Activated naive CD4-positive, alpha-beta T cell treated with anti-CD3 and anti-CD28 coated beads, Interleukin-2, amount 10 ng/mL, durations not matched to agents 7 days and 5 days (primary cell): Measurements from ENCODE around the gene ACOXL.

Experiments
- CTCF ChIA-PET: fragments of 350-600 bp; sonication (Branson Sonifier 250); formaldehyde crosslinking; loops from one replicate; lab custom pipeline; 2021; ENCODE audit warnings: antibody characterized with exemption; lab: Charles Lee
- DNase-seq: peaks from one replicate; pipeline ENCODE4 v3.0.0-alpha.2; 2020
- H3K27ac Mint-ChIP-seq: one replicate; pipeline ENCODE4 v1.8.0; 2021; ENCODE audit warnings: mild to moderate bottlenecking, moderate library complexity, mixed read lengths
- H3K27me3 Mint-ChIP-seq: one replicate; pipeline ENCODE4 v1.8.0; 2021; ENCODE audit warnings: mild to moderate bottlenecking, mixed read lengths
- H3K36me3 Mint-ChIP-seq: one replicate; pipeline ENCODE4 v1.8.0; 2021; ENCODE audit warnings: mixed read lengths
- H3K4me1 Mint-ChIP-seq: one replicate; pipeline ENCODE4 v1.8.0; 2021; ENCODE audit warnings: mixed read lengths
- H3K4me3 Mint-ChIP-seq: one replicate; pipeline ENCODE4 v1.8.0; 2021; ENCODE audit warnings: mild to moderate bottlenecking, moderate library complexity, mixed read lengths
- H3K9me3 Mint-ChIP-seq: one replicate; pipeline ENCODE4 v1.8.0; 2021; ENCODE audit warnings: mixed read lengths

Gene ACOXL

DNA sequence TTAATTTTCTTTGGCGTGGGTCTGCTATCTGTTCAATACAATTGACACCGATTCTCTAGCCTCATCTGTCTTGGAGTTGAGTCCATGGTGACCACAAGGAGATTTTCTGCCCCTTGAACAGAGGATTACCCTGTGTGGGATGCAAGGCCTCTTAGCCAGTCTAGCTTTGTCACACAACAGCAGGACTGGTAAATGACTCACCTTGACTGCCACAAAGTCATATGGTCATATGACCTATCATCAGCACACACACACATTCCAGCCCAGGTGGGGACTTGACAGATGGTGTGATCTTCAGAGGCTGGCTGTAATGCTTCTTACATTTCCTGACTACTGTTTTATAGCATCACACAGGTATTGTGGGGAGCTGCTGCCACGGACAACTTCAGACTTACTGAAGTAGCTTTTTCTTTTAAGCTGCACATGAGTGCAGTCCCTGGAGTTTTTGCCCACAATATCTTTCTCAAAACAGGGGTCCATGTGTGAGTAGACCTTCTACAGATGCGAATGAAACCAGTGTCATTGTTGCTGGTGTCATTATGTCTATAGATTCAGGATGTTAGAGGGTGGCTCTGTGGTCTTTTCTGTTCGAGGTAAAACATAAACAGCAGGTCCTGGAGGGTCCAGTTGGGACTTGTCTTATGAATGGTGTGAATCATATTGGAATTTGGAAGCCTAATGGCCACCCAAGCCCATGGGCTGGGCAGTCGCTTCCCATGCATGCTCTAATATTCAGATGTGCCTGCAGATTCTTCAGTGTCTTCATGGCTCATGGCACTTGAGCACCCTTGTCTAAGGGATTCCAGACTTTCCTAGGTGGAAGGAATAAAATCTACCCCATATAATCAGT, 18.6 kb upstream of the ACOXL start:
- Mint-ChIP-seq H3K27ac (no peak overlapping the region), H3K4me3 (no peak overlapping the region), H3K27me3 (peaks cover 70% of the 10 kb centered on the region), H3K4me1 (no peaks in the 10 kb centered on the region), H3K9me3 (no peaks in the 10 kb centered on the region), H3K36me3 (no peaks in the 10 kb centered on the region)
- DNase-seq, result no peak
- CTCF ChIA-PET, result no interaction called here

DNA sequence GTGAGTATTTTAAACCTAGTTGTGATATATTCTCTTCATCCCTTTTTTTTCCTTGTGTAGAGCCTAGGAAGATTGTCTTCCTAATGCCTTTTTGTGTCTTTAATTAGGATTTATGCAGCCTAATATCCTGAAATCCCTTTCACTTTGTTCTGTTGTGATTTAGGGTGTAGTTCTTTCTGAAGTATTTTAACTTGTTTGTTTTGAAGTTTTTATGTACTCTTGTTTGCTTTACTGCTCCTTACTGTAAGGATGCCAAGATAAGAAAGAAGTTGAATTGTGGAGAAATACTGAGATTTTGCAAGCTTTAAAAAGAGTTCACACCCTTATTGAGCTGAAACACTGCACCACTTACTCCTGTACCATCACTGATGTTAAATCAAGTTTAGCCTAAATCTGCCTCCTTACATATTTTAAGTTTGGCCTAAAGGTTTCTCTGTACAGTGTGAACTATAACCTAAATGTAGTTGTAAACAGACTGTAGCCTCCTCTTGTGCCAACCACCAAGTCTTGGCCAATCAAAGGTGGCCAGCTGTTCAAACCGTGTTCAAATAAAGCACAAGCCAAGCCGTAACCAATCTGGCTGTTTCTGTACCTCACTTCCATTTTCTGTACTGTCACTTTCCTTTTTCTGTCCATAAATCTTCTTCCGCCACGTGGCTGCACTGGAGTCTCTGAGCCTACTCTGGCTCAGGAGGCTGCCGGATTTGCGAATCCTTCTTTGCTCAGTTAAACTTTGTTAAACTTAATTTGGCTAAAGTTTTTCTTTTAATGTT, 17.7 kb upstream of the ACOXL start:
- H3K4me1 Mint-ChIP-seq, result no peaks in the 10 kb centered on the region
- no peaks in the 10 kb centered on the region for H3K9me3 Mint-ChIP-seq
- CTCF ChIA-PET, result no interaction called here
- H3K36me3 Mint-ChIP-seq, result no peaks in the 10 kb centered on the region
- no peak overlapping the region for H3K4me3 Mint-ChIP-seq
- peaks cover 70% of the 10 kb centered on the region for H3K27me3 Mint-ChIP-seq
- no peak overlapping the region for H3K27ac Mint-ChIP-seq
- no peak for DNase-seq

DNA sequence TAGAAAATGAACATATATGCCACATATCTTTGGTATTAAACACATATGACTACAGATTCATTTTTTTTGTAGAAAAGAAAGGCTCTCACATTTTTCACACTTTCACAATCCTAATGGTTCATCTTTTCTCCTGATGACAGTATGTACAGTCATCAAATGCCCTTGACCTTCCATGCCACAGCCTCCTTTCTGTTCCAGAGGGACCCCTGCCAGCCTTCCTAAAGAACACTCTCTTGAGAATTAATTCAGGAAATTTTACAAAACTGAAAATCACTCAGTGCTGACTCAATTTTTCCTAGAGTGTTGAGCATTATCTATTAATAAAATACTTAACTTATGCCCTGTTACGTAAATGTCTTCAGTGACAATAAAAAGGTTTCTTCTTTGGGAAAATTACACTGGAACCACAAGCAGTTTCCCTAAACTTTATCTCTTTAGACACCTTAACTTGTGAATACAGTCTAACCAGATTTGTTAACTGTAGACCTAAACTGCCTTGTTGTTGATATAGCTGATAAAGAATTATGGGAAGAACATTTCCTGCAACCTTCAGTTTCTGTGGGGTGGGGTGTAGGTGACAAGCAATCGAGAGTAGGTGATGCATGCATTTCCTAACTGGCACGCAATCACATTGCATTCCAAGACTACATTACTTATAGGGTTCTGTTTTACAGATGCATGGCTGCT, 15.3 kb upstream of the ACOXL start:
- peaks cover 67% of the 10 kb centered on the region for H3K27me3 Mint-ChIP-seq
- DNase-seq, result no peak
- H3K9me3 Mint-ChIP-seq, result no peaks in the 10 kb centered on the region
- no peak overlapping the region for H3K4me3 Mint-ChIP-seq
- no peaks in the 10 kb centered on the region for H3K4me1 Mint-ChIP-seq
- no peaks in the 10 kb centered on the region for H3K36me3 Mint-ChIP-seq
- H3K27ac Mint-ChIP-seq, result no peak overlapping the region
- CTCF ChIA-PET, result no interaction called here

DNA sequence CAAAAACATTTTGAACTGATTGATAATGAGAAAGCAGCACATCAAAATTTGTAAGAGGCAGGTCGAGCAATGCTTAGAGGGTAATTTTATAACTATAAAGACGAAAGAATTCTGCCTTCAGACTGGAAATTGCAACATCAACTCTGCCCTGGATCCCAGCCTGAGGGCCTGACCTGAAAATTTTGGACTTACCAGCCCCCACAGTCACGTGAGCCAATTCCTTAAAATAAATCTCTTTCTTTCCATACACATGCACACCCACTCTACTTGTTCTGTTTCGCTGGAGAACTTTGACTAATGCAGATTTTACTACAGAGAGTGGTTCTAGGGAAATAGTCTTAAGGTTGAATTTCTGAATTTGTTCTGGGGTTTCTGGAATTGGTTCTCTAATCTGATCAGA, 14.6 kb upstream of the ACOXL start:
- no peak for DNase-seq
- no peak overlapping the region for H3K4me3 Mint-ChIP-seq

DNA sequence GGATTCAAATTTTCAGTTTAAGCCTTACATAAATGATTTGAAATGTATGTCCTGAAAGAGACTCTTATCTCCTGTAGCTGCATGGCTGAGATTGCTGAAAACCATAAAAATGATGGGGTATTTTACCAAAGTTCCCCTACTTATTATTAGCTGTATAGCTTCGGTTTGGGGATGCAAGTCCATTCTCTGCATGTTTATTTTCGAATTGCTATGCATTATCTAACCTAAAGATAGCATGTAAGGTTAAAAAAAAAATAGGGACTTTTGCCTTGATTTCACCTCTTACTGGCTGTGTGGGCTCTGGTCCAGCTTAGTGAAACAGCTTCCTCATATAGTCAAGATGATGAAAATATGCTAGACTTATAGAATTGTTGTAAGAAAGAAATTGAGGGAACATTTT, 14.0 kb upstream of the ACOXL start:
- CTCF ChIA-PET, result interaction anchor here (0.7 kb wide), 1 partner anchor 34 kb away, joined by 3 read pairs; no protein-coding TSS in a partner anchor
- Mint-ChIP-seq H3K4me3 (no peak overlapping the region), H3K4me1 (no peaks in the 10 kb centered on the region), H3K27ac (no peak overlapping the region), H3K36me3 (no peaks in the 10 kb centered on the region), H3K9me3 (no peaks in the 10 kb centered on the region), H3K27me3 (peaks cover 64% of the 10 kb centered on the region)
- DNase-seq, result no peak

More for the DNA sequence above, 14.6 kb upstream of the ACOXL start:
- no peaks in the 10 kb centered on the region for H3K36me3 Mint-ChIP-seq
- peaks cover 67% of the 10 kb centered on the region for H3K27me3 Mint-ChIP-seq
- H3K27ac Mint-ChIP-seq, result no peak overlapping the region
- CTCF ChIA-PET, result no interaction called here
- no peaks in the 10 kb centered on the region for H3K9me3 Mint-ChIP-seq
- no peaks in the 10 kb centered on the region for H3K4me1 Mint-ChIP-seq

DNA sequence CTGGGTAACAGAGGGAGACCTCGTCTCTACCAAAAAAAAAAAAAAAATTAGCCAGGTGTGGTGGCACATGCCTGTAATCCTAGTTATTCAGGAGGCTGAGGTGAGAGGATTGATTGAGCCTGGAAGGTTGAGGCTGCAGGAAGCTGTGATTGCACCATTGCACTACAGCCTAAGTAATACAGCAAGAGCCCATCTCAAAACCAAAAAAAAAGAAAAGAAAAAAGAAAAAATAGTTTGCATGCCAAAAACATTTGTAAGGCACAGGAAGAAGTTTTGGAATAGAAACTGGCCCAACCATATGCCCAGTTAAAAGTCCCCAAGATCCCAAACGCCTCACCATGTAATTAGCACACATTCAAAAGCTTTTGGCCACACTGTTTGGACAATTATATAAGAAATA, 13.4 kb upstream of the ACOXL start:
- Mint-ChIP-seq H3K27ac (no peak overlapping the region), H3K4me1 (no peaks in the 10 kb centered on the region), H3K4me3 (no peak overlapping the region), H3K27me3 (peaks cover 61% of the 10 kb centered on the region), H3K36me3 (no peaks in the 10 kb centered on the region), H3K9me3 (no peaks in the 10 kb centered on the region)
- CTCF ChIA-PET, result no interaction called here
- no peak for DNase-seq

DNA sequence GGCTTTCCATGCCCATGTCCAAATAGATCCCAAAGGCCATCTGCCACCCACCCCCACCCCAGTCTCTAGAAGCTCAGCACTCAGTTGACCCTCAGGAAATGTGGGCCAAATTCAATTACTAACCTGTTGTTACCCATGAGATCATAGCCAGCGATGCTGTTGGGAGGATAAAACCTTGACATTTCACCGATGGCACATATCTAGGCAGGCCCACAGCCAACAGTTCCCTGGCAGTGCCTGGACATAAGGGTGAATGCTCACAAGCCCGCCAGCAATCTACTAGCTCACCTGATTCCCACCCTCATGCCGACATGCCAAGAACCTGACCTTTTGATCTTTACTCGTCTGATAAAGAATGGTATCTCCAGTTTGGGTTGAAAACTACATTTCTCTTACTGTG, 11.8 kb upstream of the ACOXL start:
- no peaks in the 10 kb centered on the region for H3K4me1 Mint-ChIP-seq
- H3K9me3 Mint-ChIP-seq, result no peaks in the 10 kb centered on the region
- H3K36me3 Mint-ChIP-seq, result no peaks in the 10 kb centered on the region
- H3K27me3 Mint-ChIP-seq, result peaks cover 67% of the 10 kb centered on the region
- DNase-seq, result no peak
- no peak overlapping the region for H3K27ac Mint-ChIP-seq
- no peak overlapping the region for H3K4me3 Mint-ChIP-seq
- CTCF ChIA-PET, result no interaction called here

DNA sequence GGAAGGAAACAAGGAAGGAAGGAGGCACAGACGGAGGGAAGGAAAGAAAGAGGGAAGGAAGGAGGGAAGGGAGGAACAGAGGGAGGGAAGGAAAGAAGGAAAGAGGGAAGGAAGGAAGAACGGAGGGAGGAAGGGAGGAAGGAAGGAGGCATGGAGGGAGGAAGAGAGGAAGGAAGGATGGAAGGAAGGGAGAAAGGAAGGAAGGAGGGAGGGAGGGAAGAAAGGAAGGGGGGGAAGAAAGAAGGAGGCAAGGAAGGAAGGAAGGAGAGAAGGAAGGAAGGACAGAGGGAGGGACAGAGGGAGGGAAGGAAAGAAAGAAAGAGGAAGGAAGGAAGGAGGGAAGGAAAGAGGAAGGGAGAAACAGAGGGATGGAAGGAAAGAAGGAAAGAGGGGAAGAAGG, 7.6 kb upstream of the ACOXL start:
- H3K4me1 Mint-ChIP-seq, result no peaks in the 10 kb centered on the region
- no peak overlapping the region for H3K4me3 Mint-ChIP-seq
- H3K27me3 Mint-ChIP-seq, result peaks cover 65% of the 10 kb centered on the region
- no peaks in the 10 kb centered on the region for H3K9me3 Mint-ChIP-seq
- no peaks in the 10 kb centered on the region for H3K36me3 Mint-ChIP-seq
- no peak for DNase-seq
- CTCF ChIA-PET, result no interaction called here
- no peak overlapping the region for H3K27ac Mint-ChIP-seq

DNA sequence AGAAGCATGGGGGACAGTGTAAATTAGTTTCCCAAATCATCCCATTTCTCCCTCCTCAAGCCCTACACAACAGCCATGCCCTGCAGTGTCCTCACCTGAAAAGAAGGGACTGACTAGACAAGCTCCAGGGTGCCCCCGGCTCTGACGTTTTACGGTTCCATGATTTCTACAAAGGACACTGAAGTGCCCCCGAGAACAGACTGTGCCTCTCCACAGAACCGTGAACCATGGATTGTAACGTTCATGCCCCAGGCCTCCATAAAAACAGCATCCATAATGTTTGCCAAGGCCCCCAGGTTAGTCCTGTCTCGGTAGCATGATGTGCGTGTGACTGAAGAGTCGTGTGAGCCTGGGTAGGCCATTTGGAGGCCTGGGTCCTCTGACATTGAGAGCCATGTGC, 7.0 kb upstream of the ACOXL start:
- no peaks in the 10 kb centered on the region for H3K36me3 Mint-ChIP-seq
- H3K27ac Mint-ChIP-seq, result no peak overlapping the region
- no peaks in the 10 kb centered on the region for H3K4me1 Mint-ChIP-seq
- H3K4me3 Mint-ChIP-seq, result no peak overlapping the region
- H3K9me3 Mint-ChIP-seq, result no peaks in the 10 kb centered on the region
- H3K27me3 Mint-ChIP-seq, result peaks cover 65% of the 10 kb centered on the region
- no peak for DNase-seq
- CTCF ChIA-PET, result no interaction called here

DNA sequence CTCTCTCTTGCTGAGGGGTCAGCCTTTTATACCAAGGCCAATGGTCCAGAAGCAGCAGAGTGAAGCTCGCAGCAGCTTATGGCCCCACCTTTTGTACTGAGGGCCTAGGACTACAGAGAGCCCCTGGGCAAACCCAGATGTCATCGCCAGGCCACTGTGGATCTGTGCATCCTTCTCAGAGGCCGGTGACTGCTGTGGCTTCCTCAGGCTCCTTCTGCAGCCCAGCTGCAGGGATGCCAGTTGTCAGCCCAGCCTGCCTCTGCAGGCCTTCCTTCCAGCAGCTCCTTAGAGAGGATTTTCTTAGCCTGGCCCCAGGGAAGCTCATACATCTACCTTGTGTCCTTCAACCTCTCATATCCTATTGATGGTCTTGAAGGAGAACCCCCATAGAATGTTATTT, 6.5 kb upstream of the ACOXL start:
- Mint-ChIP-seq H3K9me3 (no peaks in the 10 kb centered on the region), H3K27me3 (peaks cover 66% of the 10 kb centered on the region), H3K4me3 (no peak overlapping the region), H3K36me3 (no peaks in the 10 kb centered on the region), H3K4me1 (no peaks in the 10 kb centered on the region), H3K27ac (no peak overlapping the region)
- DNase-seq, result no peak
- CTCF ChIA-PET, result no interaction called here

DNA sequence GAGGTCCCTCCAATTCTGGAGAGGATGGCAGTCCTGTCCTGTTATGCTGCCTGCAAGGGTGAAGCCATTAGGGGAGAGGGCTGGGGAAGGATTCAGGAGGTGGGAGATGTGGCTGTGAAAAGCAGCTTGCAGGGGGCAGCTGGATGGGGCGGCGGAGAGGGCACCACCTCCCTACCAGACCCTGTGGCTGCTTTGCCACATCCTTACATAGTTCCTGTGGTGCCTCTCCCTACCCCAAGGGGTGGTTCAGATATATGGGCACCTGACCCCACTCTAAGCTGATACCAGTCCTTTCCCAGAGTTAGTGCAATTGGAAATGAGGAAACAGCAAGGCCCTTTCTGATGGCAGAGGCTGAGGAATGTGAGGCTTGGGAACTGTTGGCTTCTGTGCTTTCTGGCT, 6.1 kb upstream of the ACOXL start:
- no peaks in the 10 kb centered on the region for H3K9me3 Mint-ChIP-seq
- peaks cover 71% of the 10 kb centered on the region for H3K27me3 Mint-ChIP-seq
- H3K4me3 Mint-ChIP-seq, result no peak overlapping the region
- DNase-seq, result no peak
- H3K36me3 Mint-ChIP-seq, result no peaks in the 10 kb centered on the region
- no peaks in the 10 kb centered on the region for H3K4me1 Mint-ChIP-seq
- CTCF ChIA-PET, result no interaction called here
- no peak overlapping the region for H3K27ac Mint-ChIP-seq

DNA sequence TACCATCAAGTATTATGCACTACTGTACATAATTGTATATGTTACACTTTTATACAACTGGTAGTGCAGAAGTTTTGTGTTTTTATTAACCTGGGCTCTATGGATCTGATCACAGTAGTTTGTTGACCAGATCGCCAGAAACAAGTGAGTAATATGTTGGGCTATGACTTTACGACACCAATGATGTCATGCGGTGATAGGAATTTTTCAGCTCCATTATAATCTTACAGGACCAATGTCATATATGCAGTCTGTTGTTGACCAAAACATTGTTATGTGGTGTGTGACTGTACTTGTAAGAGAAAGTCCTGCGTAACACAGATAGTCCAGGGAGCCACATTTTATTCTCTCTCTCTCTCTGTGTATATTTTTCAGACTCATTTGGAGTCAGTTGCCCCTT, 4.5 kb upstream of the ACOXL start:
- CTCF ChIA-PET, result no interaction called here
- Mint-ChIP-seq H3K36me3 (no peaks in the 10 kb centered on the region), H3K9me3 (no peaks in the 10 kb centered on the region), H3K27me3 (peaks cover 80% of the 10 kb centered on the region), H3K4me1 (peaks cover 4% of the 10 kb centered on the region), H3K4me3 (no peak overlapping the region), H3K27ac (no peak overlapping the region)
- DNase-seq, result no peak

DNA sequence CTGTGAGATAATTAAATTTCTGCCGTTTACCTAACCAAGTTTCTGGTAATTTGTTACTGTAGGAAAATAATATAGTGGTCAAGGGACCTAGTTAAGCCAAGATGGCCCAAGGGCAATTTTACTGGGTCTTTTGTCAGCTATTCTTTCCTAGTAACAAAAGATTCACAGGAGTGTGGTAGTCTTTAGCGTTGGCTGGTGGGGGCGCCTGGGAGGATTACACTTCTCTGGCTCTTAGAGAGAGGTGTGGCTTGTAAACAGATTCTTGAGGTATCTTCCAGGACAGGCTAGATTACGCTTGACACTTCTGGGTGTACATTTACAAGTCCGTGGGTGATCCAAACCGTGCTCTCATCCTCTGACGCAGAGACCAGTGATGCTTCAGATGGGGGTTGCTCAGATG, 3.3 kb upstream of the ACOXL start:
- Mint-ChIP-seq H3K4me3 (no peak overlapping the region), H3K27me3 (peaks cover 86% of the 10 kb centered on the region), H3K4me1 (peaks cover 13% of the 10 kb centered on the region), H3K9me3 (no peaks in the 10 kb centered on the region), H3K27ac (no peak overlapping the region), H3K36me3 (no peaks in the 10 kb centered on the region)
- CTCF ChIA-PET, result no interaction called here
- DNase-seq, result no peak

DNA sequence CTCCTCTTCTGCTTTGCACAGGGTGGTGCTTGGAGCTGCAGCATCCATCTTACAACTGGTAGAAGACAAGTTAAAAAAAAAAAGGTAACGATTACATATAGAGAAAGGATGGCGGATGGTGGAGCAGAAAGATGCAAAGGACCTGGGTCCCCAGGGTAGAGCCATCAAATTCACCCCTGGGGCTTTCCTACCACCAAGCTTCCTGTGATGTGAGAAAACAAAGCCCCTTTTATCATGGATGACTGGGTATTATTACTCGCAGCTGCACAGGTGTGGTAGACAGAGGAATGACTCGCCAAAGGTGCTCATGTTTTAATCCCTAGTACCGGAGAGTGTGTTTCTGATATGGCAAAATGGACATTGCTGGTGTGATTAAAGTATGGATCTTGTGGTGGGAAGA, 1.3 kb upstream of the ACOXL start:
- H3K9me3 Mint-ChIP-seq, result no peaks in the 10 kb centered on the region
- no peak for DNase-seq
- H3K27ac Mint-ChIP-seq, result no peak overlapping the region
- H3K4me3 Mint-ChIP-seq, result no peak overlapping the region
- CTCF ChIA-PET, result no interaction called here
- peaks cover 13% of the 10 kb centered on the region for H3K4me1 Mint-ChIP-seq
- peaks cover 86% of the 10 kb centered on the region for H3K27me3 Mint-ChIP-seq
- no peaks in the 10 kb centered on the region for H3K36me3 Mint-ChIP-seq
